Keratinocyte (primary cell): ENCODE results near the gene ZNF530. TPM values are rescaled to one million over a fixed set of nuclear protein-coding genes. Genes with fewer than 3 reads are reported as not detected.

Source experiments
- DNase-seq: peaks from one replicate; pipeline ENCODE4 v3.0.0-alpha.2; 2011; ENCODE audit warnings: low read depth, missing footprints, low spot score
- FAIRE-seq: peaks from 2 replicates; lab custom pipeline; 2011; peaks lifted over from hg19 to GRCh38; lab: Jason Lieb, UNC
- H2AFZ ChIP-seq: 2 replicates; pipeline ENCODE4 v1.6.0; 2012; ENCODE audit warnings: low read length, control low read depth, inconsistent platforms; ENCODE audit not compliant: control insufficient read depth
- H3K27ac ChIP-seq: 2 replicates; pipeline ENCODE4 v1.5.1; 2011; ENCODE audit warnings: low read length; ENCODE audit not compliant: control insufficient read depth, insufficient read depth
- H3K27me3 ChIP-seq: 3 replicates; pipeline ENCODE4 v1.6.0; 2011; ENCODE audit warnings: low read length; ENCODE audit not compliant: control insufficient read depth, insufficient read depth; ENCODE audit errors: extremely low read depth
- H3K36me3 ChIP-seq, 2 experiments: 2 replicates in 1 of 2; 3 replicates in 1 of 2; pipeline ENCODE4 v1.5.1; 2011; ENCODE audit warnings: low read length in 2 of 2, mild to moderate bottlenecking in 1 of 2; ENCODE audit not compliant: control insufficient read depth in 2 of 2, insufficient read depth in 2 of 2; ENCODE audit errors: extremely low read depth in 1 of 2
- H3K4me1 ChIP-seq: 3 replicates; pipeline ENCODE4 v1.5.1; 2011; ENCODE audit warnings: low read length; ENCODE audit not compliant: control insufficient read depth, insufficient read depth; ENCODE audit errors: extremely low read depth
- H3K4me2 ChIP-seq: 3 replicates; pipeline ENCODE4 v1.6.0; 2011; ENCODE audit warnings: low read depth, low read length; ENCODE audit not compliant: control insufficient read depth, insufficient read depth; ENCODE audit errors: extremely low read depth
- H3K4me3 ChIP-seq, 3 experiments: fragments of 200-600 bp in 1 of 3; sonication (generic) in 1 of 3; 2 replicates in 2 of 3; 3 replicates in 1 of 3; pipeline ENCODE4 v1.5.1; 2011 to 2016; ENCODE audit warnings: low read length in 3 of 3, mild to moderate bottlenecking in 3 of 3, control low read depth in 2 of 3, inconsistent platforms in 1 of 3, low read depth in 1 of 3, mixed read lengths in 1 of 3, mixed run types in 1 of 3, moderate library complexity in 1 of 3; ENCODE audit not compliant: control insufficient read depth in 2 of 3, insufficient read depth in 2 of 3; ENCODE audit errors: extremely low read depth in 1 of 3
- H3K79me2 ChIP-seq: 2 replicates; pipeline ENCODE4 v1.6.0; 2012; ENCODE audit warnings: low read length; ENCODE audit not compliant: control insufficient read depth, insufficient read depth
- H3K9ac ChIP-seq: 3 replicates; pipeline ENCODE4 v1.6.0; 2011; ENCODE audit warnings: low read length; ENCODE audit not compliant: control insufficient read depth, insufficient read depth; ENCODE audit errors: extremely low read depth
- H3K9me1 ChIP-seq: 3 replicates; pipeline ENCODE4 v1.6.0; 2011; ENCODE audit warnings: low read length; ENCODE audit not compliant: control insufficient read depth, insufficient read depth; ENCODE audit errors: extremely low read depth
- H3K9me3 ChIP-seq: 2 replicates; pipeline ENCODE4 v1.5.1; 2012; ENCODE audit warnings: low read depth, low read length; ENCODE audit not compliant: control insufficient read depth
- H4K20me1 ChIP-seq: 3 replicates; pipeline ENCODE4 v1.6.0; 2011; ENCODE audit warnings: low read length; ENCODE audit not compliant: control insufficient read depth, insufficient read depth; ENCODE audit errors: extremely low read depth
- EZH2 ChIP-seq: IDR thresholded peaks from one replicate; pipeline ENCODE4 v1.6.1; 2012; ENCODE audit warnings: inconsistent platforms, mild to moderate bottlenecking, low read length, moderate library complexity
- dilution Hi-C: fragments of 300-500 bp; cut with MboI; formaldehyde crosslinking; loops from one replicate; pipeline ENCODE4 v1.7.0; 2020; ENCODE audit warnings: low sequenced_read_pairs; ENCODE audit not compliant: extremely low pct_ligation_motif_present
- polyA plus RNA-seq, 5 experiments: library from polyadenylated mRNA; depleted of rRNA in 3 of 5; stranded (reverse) in 3 of 5; stranded (forward) in 1 of 5; unstranded in 1 of 5; fragments of >200 nt; gene quantifications; 1 replicate in 1 of 5; 2 replicates in 3 of 5; 3 replicates in 1 of 5; pipeline versions ENCODE4 v1.2.1 to v1.2.3, GENCODE V29; 2011 to 2012; ENCODE audit warnings: missing spikeins in 2 of 5, low read depth in 1 of 5, low replicate concordance in 1 of 5
- TF ChIP-seq, protein P1 (sequence below), 3 experiments: IDR thresholded peaks in 1 of 3; conservative IDR thresholded peaks in 1 of 3; optimal IDR thresholded peaks in 1 of 3; 2 replicates in 2 of 3; 3 replicates in 1 of 3; pipeline versions ENCODE3 to v1.5.1; 2011; ENCODE audit warnings: low read length in 3 of 3, mild to moderate bottlenecking in 3 of 3, moderate library complexity in 2 of 3, control low read depth in 1 of 3, inconsistent platforms in 1 of 3; ENCODE audit not compliant: insufficient read depth in 2 of 3; ENCODE audit errors: extremely low read depth in 1 of 3

ZNF530 gene
- polyA plus RNA-seq, 1 donor (not counting 4 experiments of a cell fraction or from before 2014, with no cell fraction given): 4.2 TPM

- Histone ChIP-seq H3K9ac (no peak overlapping the region), H3K9me1 (no peaks in the 10 kb centered on the region), H3K36me3 (peaks cover 26 to 39% of the 10 kb centered on the region in 2 experiments), H3K4me3 (no peak overlapping the region), H3K79me2 (peaks cover 8% of the 10 kb centered on the region), H2AFZ (no peak overlapping the region), H3K27me3 (no peaks in the 10 kb centered on the region), H3K4me1 (peaks cover under 1% of the 10 kb centered on the region), H3K9me3 (peaks cover 63% of the 10 kb centered on the region), H3K4me2 (no peak overlapping the region), H4K20me1 (no peaks in the 10 kb centered on the region), H3K27ac (no peak overlapping the region)
- FAIRE-seq: no peak
- DNase-seq: no peak
- dilution Hi-C loops: no loop called here
- TF ChIP-seq, protein P1, sequence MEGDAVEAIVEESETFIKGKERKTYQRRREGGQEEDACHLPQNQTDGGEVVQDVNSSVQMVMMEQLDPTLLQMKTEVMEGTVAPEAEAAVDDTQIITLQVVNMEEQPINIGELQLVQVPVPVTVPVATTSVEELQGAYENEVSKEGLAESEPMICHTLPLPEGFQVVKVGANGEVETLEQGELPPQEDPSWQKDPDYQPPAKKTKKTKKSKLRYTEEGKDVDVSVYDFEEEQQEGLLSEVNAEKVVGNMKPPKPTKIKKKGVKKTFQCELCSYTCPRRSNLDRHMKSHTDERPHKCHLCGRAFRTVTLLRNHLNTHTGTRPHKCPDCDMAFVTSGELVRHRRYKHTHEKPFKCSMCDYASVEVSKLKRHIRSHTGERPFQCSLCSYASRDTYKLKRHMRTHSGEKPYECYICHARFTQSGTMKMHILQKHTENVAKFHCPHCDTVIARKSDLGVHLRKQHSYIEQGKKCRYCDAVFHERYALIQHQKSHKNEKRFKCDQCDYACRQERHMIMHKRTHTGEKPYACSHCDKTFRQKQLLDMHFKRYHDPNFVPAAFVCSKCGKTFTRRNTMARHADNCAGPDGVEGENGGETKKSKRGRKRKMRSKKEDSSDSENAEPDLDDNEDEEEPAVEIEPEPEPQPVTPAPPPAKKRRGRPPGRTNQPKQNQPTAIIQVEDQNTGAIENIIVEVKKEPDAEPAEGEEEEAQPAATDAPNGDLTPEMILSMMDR (optimal IDR thresholded peaks at IDR 0.05 in 1 of 3, IDR thresholded peaks at IDR 0.05 in 1 of 3, conservative IDR thresholded peaks at IDR 0.05 in 1 of 3; ENCODE audit: extremely low read depth in 1 of 3, insufficient read depth in 2 of 3, low read length in 3 of 3): no peak
- TF ChIP-seq EZH2: no peak
Measured at GRCh38 chr19:57572415-57572947, 27.2 kb upstream of the ZNF530 start.

- DNase-seq (no peak), FAIRE-seq (no peak)
- no peaks in the 10 kb centered on the region for H4K20me1 ChIP-seq
- peaks cover 11% of the 10 kb centered on the region for H3K4me1 ChIP-seq
- H3K27me3 ChIP-seq: no peaks in the 10 kb centered on the region
- peaks cover 47% of the 10 kb centered on the region for H3K9me3 ChIP-seq
- no peak overlapping the region for H3K4me3 ChIP-seq
- dilution Hi-C loops: no loop called here
- TF ChIP-seq, protein P1 (optimal IDR thresholded peaks at IDR 0.05 in 1 of 3, IDR thresholded peaks at IDR 0.05 in 1 of 3, conservative IDR thresholded peaks at IDR 0.05 in 1 of 3; ENCODE audit: extremely low read depth in 1 of 3, insufficient read depth in 2 of 3, low read length in 3 of 3): no peak
- TF ChIP-seq EZH2: no peak
- no peak overlapping the region for H3K9ac ChIP-seq
- no peak overlapping the region for H3K4me2 ChIP-seq
- H3K36me3 ChIP-seq: peaks cover 26 to 39% of the 10 kb centered on the region in 2 experiments
- H3K79me2 ChIP-seq: peaks cover 19% of the 10 kb centered on the region
- no peak overlapping the region for H2AFZ ChIP-seq
- H3K27ac ChIP-seq: no peak overlapping the region
- no peaks in the 10 kb centered on the region for H3K9me1 ChIP-seq
Measured at GRCh38 chr19:57576661-57577060, 23.0 kb upstream of the ZNF530 start.
